Pancreas (tissue), 10 donors: Measurements from ENCODE around the gene ITGB2. TPM values are rescaled to one million over a fixed set of nuclear protein-coding genes. Genes with fewer than 3 reads are reported as not detected.

ENCODE experiments used
- ATAC-seq, 4 donors: fragments of 200-7000 bp; cut with Tn5 transposase; one replicate each; pipeline versions ENCODE4 v1.8.0 to v1.9.1; 2020; ENCODE audit warnings: mild to moderate bottlenecking in 4 of 4, moderate library complexity in 4 of 4
- DNase-seq, 6 donors: peaks; one replicate each; pipeline ENCODE4 v3.0.0-alpha.2; 2020
- FAIRE-seq: peaks from 2 replicates; lab custom pipeline; 2012; peaks lifted over from hg19 to GRCh38; lab: Jason Lieb, UNC
- H3K27ac ChIP-seq, 4 donors: fragments of 200-600 bp; sonication (generic); 1 replicate in 3 of 4; 2 replicates in 1 of 4; pipeline versions ENCODE4 v1.5.0 to v1.8.0; 2020
- H3K27me3 ChIP-seq, 4 donors: fragments of 200-600 bp; one replicate each; pipeline ENCODE4 v1.8.0; 2021
- H3K36me3 ChIP-seq, 3 donors: fragments of 200-600 bp; sonication (generic) in 1 of 3; one replicate each; pipeline versions ENCODE4 v1.5.0 to v1.8.0; 2020 to 2021
- H3K4me1 ChIP-seq, 3 donors: fragments of 200-600 bp; one replicate each; pipeline ENCODE4 v1.8.0; 2021
- H3K4me3 ChIP-seq, 4 donors: fragments of 200-600 bp; sonication (generic) in 2 of 4; one replicate each; pipeline versions ENCODE4 v1.5.0 to v1.8.0; 2020 to 2021
- H3K9me3 ChIP-seq, 4 donors: fragments of 200-600 bp; one replicate each; pipeline ENCODE4 v1.8.0; 2021
- WGBS, 2 donors: extraction: QIAGEN DNeasy Blood & Tissue Kit; methylation state at CpG; one replicate each; pipeline ENCODE4 v1.1.7; 2013; 5-methylcytosine and 5-hydroxymethylcytosine counted together
- intact Hi-C, 3 donors: fragments of 100-400 bp; cut with DNase I; formaldehyde crosslinking; loops; one replicate each; pipeline versions ENCODE4 v1.11.1 to v1.14.2; 2022
- polyA plus RNA-seq, 2 donors: library from polyadenylated mRNA; stranded (reverse); fragments of 200-250 nt; gene quantifications; one replicate each; pipeline ENCODE4 v1.2.3, GENCODE V29; 2013
- total RNA-seq, 6 donors: library from RNA; stranded (reverse); fragmentation: NEBNext Ultra II Directional in 4 of 6; extraction: Animal tissue kit (Norgen Biotek cat#: 25700) in 4 of 6; gene quantifications; one replicate each; pipeline versions ENCODE4 v1.2.1 to v1.2.4, GENCODE V29; 2021 to 2023
- TF ChIP-seq, protein P1 (sequence below), 4 donors: fragments of 200-600 bp; sonication (generic) in 3 of 4; IDR thresholded peaks; one replicate each; pipeline versions ENCODE4 v1.5.0 to v1.8.0; 2021; ENCODE audit warnings: antibody characterized with exemption in 4 of 4
- donor health status: healthy with polysubstance abuse.
- donor health status: DM: no; HTN: no; CAD: no; lungs with moderate emphysema.
- donor health status: DM: no; HTN: no; CAD: no.
- donor health status: control.
- donor health status: control.
- donor health status: Bipolar disorder and iron deficiency.
- donor health status: DM: yes; HTN: yes; CAD: no.
- donor health status: DM: no; HTN: no; CAD: no.
- donor health status: DM: no; HTN: no; CAD: no.
- donor health status: DM: yes; HTN: yes; CAD: no.

The ITGB2 gene
- total and polyA plus RNA-seq, 8 donors: 1.1 to 88.0 (median 11.6) TPM

DNA sequence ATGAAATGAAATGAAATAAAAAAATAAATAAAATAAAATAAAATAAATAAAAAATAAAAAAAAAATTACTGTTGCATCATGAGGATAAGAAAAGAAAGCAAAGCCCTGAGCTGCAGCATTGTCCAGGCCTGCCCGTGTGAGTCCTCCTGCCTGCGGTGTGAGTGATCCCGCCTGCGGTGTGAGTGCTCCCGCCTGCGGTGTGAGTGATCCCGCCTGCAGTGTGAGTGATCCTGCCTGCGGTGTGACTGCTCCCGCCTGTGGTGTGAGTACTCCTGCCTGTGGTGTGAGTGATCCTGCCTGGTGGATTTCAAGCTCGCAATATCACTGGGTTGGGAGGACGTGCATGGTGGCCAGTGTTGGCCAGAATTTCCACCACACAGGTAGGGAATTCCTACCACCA lies 24.8 kb downstream of the ITGB2 start:
- Histone ChIP-seq H3K27me3 (no peaks in the 10 kb centered on the region), H3K27ac (no peak overlapping the region), H3K4me1 (no peaks in the 10 kb centered on the region), H3K4me3 (no peak overlapping the region), H3K36me3 (no peaks in the 10 kb centered on the region), H3K9me3 (no peaks in the 10 kb centered on the region)
- FAIRE-seq (no peak), DNase-seq (no peak), ATAC-seq (no peak)
- WGBS, 2 donors: 75 to 95% methylated on average over 11 of the region's 11 CpGs
- intact Hi-C loops: no loop called here
- TF ChIP-seq, protein P1, sequence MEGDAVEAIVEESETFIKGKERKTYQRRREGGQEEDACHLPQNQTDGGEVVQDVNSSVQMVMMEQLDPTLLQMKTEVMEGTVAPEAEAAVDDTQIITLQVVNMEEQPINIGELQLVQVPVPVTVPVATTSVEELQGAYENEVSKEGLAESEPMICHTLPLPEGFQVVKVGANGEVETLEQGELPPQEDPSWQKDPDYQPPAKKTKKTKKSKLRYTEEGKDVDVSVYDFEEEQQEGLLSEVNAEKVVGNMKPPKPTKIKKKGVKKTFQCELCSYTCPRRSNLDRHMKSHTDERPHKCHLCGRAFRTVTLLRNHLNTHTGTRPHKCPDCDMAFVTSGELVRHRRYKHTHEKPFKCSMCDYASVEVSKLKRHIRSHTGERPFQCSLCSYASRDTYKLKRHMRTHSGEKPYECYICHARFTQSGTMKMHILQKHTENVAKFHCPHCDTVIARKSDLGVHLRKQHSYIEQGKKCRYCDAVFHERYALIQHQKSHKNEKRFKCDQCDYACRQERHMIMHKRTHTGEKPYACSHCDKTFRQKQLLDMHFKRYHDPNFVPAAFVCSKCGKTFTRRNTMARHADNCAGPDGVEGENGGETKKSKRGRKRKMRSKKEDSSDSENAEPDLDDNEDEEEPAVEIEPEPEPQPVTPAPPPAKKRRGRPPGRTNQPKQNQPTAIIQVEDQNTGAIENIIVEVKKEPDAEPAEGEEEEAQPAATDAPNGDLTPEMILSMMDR (IDR thresholded peaks at IDR 0.05): no peak

DNA sequence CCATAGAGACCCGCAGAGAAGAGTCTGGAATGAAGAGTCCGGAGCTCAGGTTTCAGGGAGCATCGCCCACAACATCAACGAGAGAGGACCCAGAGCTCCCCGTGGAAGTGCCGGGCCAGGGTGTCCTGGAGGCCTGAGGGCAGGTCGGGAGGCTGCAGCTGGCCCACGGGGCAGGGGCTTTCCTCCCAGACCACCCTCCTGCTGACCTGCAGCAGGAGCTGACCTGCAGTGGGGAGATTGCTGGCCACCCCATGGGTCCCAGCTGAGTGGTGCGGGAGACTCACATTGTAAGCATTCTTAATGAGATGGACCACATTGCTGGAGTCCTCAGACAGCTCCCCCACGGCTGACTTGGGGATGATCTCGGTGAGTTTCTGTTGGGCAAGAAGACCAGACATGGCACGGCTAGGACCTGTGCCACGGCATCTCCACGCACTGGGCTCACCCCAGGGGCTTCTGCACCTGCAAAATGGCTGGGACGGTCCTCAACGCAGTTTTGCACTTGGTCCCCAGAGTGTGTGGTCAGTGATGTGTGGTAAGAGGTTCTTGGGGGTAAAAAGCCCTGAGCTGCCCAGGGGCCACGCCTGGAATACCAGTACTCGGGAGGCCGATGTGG lies 25.9 kb downstream of the ITGB2 start:
- DNase-seq: peak in 1 of 6 donors; percentile 34
- ATAC-seq: no peak
- Histone ChIP-seq H3K9me3 (no peaks in the 10 kb centered on the region), H3K36me3 (no peaks in the 10 kb centered on the region), H3K4me3 (no peak overlapping the region), H3K27me3 (no peaks in the 10 kb centered on the region), H3K27ac (no peak overlapping the region), H3K4me1 (no peaks in the 10 kb centered on the region)
- intact Hi-C loops: no loop called here
- TF ChIP-seq, protein P1 (IDR thresholded peaks at IDR 0.05): no peak
- WGBS, 2 donors: 57 to 78% methylated on average over 19 of the region's 19 CpGs
- FAIRE-seq: no peak

DNA sequence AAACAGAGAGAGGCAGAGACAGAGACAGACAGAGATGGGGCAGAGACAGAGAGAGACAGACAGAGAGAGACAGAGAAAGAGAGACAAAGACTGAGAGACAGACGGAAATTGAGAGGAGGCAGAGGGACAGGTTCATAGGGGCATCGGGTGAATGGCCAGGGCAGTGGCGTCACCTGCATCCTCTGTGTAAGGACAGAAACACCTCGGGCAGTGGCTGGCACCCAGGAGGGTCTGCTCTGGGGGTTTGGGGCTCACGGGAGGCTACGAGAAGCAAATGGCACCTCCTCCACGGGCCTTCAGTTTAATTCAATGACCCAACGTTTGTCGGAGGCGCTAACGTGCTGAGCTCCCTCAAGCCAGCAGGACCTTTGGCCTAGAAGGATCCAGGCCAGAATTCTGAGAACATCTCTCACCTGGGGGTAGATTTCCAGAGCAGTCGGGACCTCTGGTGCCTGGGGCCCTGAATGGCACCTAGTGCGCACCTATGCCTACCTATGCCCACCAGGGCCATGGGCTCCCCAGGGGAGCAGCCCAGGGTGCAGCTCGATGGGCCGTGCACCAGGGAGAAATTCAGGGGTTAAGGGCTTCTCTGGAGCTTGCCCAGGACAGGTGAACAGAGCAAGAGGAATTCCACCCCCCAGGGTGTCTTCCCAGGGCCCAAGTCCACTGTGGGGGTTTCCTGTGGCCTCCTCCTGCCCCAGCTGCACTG lies 26.6 kb downstream of the ITGB2 start:
- Histone ChIP-seq H3K27ac (no peak overlapping the region), H3K9me3 (no peaks in the 10 kb centered on the region), H3K27me3 (no peaks in the 10 kb centered on the region), H3K36me3 (no peaks in the 10 kb centered on the region), H3K4me3 (no peak overlapping the region), H3K4me1 (no peaks in the 10 kb centered on the region)
- no peak for ATAC-seq
- no peak for FAIRE-seq
- DNase-seq: peak in 1 of 6 donors; percentile 43
- 51 to 58% methylated on average over 15 of the region's 15 CpGs for WGBS, 2 donors
- intact Hi-C loops: no loop called here
- TF ChIP-seq, protein P1 (IDR thresholded peaks at IDR 0.05): no peak

GRCh38 chr21:44893278-44893556 lies 27.5 kb downstream of the ITGB2 start:
- FAIRE-seq: no peak

More at GRCh38 chr21:44893278-44893556, 27.5 kb downstream of the ITGB2 start:
- H3K9me3 ChIP-seq: no peaks in the 10 kb centered on the region
- 67 to 82% methylated on average over 7 of the region's 7 CpGs for WGBS, 2 donors
- no peak overlapping the region for H3K27ac ChIP-seq
- no peaks in the 10 kb centered on the region for H3K27me3 ChIP-seq
- intact Hi-C loops: no loop called here
- ATAC-seq (no peak), DNase-seq (peak in 1 of 6 donors; percentile 51)
- no peaks in the 10 kb centered on the region for H3K4me1 ChIP-seq
- TF ChIP-seq, protein P1 (IDR thresholded peaks at IDR 0.05): no peak
- no peaks in the 10 kb centered on the region for H3K36me3 ChIP-seq
- no peak overlapping the region for H3K4me3 ChIP-seq
